ENCODE data around the gene OFD1.

Gene OFD1

GRCh38 chrX:13734278-13735172, at the start of gene OFD1, which contains the start of gene TRAPPC2:
Gene OFD1, plus strand, starts transcription at chrX:13734748. Its CDS starts 324 bp downstream, at chrX:13735072.
Gene TRAPPC2, minus strand, starts transcription at chrX:13734620. Its CDS starts 14,657 bp downstream, at chrX:13719963.
- DNase-seq = peak; percentile 91

- no peak for DNase-seq
These were observed 49.3 kb upstream of the OFD1 start for GRCh38 chrX:13685126-13685763.

- DNase-seq = no peak
These were observed 47.3 kb upstream of the OFD1 start for GRCh38 chrX:13687203-13687602.

- DNase-seq = no peak
These were observed 46.1 kb upstream of the OFD1 start for GRCh38 chrX:13688384-13688957.

GRCh38 chrX:13688958-13689740, 45.4 kb upstream of the OFD1 start, which contains the start of gene RAB9A:
Gene RAB9A, plus strand, starts transcription at chrX:13689128. Its CDS starts 19,619 bp downstream, at chrX:13708747.
- DNase-seq = no peak

- no peak for DNase-seq
These were observed 44.8 kb upstream of the OFD1 start for GRCh38 chrX:13689741-13690211.

GRCh38 chrX:13690836-13691235, 43.7 kb upstream of the OFD1 start:
- DNase-seq = no peak

GRCh38 chrX:13691841-13692371, 42.6 kb upstream of the OFD1 start:
- DNase-seq = no peak

- DNase-seq = no peak
These were observed 41.7 kb upstream of the OFD1 start for GRCh38 chrX:13692771-13693231.

- no peak for DNase-seq
These were observed 41.1 kb upstream of the OFD1 start for GRCh38 chrX:13693341-13693961.

GRCh38 chrX:13694359-13694758, 40.2 kb upstream of the OFD1 start:
- no peak for DNase-seq

GRCh38 chrX:13694983-13695382, 39.6 kb upstream of the OFD1 start:
- no peak for DNase-seq

GRCh38 chrX:13695601-13696115, 38.9 kb upstream of the OFD1 start:
- no peak for DNase-seq

- DNase-seq = no peak
These were observed 37.1 kb upstream of the OFD1 start for GRCh38 chrX:13697455-13697854.

GRCh38 chrX:13697976-13698375, 36.6 kb upstream of the OFD1 start:
- no peak for DNase-seq

- no peak for DNase-seq
These were observed 36.1 kb upstream of the OFD1 start for GRCh38 chrX:13698432-13698831.

GRCh38 chrX:13699183-13699826, 35.2 kb upstream of the OFD1 start:
- DNase-seq = no peak

GRCh38 chrX:13700380-13700779, 34.2 kb upstream of the OFD1 start:
- DNase-seq = no peak

GRCh38 chrX:13702111-13702789, 32.3 kb upstream of the OFD1 start:
- no peak for DNase-seq

GRCh38 chrX:13703135-13703534, 31.4 kb upstream of the OFD1 start:
- DNase-seq = no peak

Data from NCI-H2081 treated with DMSO at 0.1 percent for 48 hours (cell line).